GM12878 (cell line): Measurements from ENCODE around the gene MAGEB3. TPM values are rescaled to one million over a fixed set of nuclear protein-coding genes. Genes with fewer than 3 reads are reported as not detected.

ENCODE experiments used
- ATAC-seq: fragments of 200-7000 bp; cut with Tn5 transposase; 3 replicates; pipeline ENCODE4 v1.9.1; 2020; ENCODE audit warnings: mild to moderate bottlenecking, moderate library complexity
- BruUV-seq: library from RNA; stranded (reverse); fragments of 400-500 nt; replicated peaks from 2 replicates; lab custom pipeline; 2021; lab: Mats Ljungman, UMichigan
- CTCF ChIA-PET: fragments of 300-600 bp; sonication (Branson Sonifier 250); formaldehyde crosslinking; extraction: SDS; loops from one replicate; lab custom pipeline; 2021; ENCODE audit warnings: inconsistent platforms; lab: Yijun Ruan, JAX
- POLR2A ChIA-PET: fragments of 350-600 bp; formaldehyde crosslinking; extraction: SDS; loops from one replicate; lab custom pipeline; 2021; ENCODE audit warnings: inconsistent platforms; lab: Charles Lee
- RAD21 ChIA-PET: fragments of 300-600 bp; sonication (Branson Sonifier 250); formaldehyde crosslinking; loops from one replicate; lab custom pipeline; 2023; ENCODE audit warnings: antibody characterized with exemption; ENCODE audit not compliant: unreplicated experiment; lab: Charles Lee
- SMC1A ChIA-PET: fragments of 300-600 bp; sonication (Branson Sonifier 250); formaldehyde crosslinking; loops from one replicate; lab custom pipeline; 2023; ENCODE audit not compliant: unreplicated experiment, uncharacterized antibody; lab: Charles Lee
- DNase-seq: peaks from one replicate; pipeline ENCODE4 v3.0.0-alpha.2; 2011; ENCODE audit warnings: low read depth, low spot score
- FAIRE-seq: peaks from 3 replicates; lab custom pipeline; 2011; peaks lifted over from hg19 to GRCh38; lab: Jason Lieb, UNC
- H2AFZ ChIP-seq: 2 replicates; pipeline ENCODE4 v1.6.0; 2011; ENCODE audit warnings: low read depth, low read length, control low read depth; ENCODE audit not compliant: control insufficient read depth
- H3K27ac ChIP-seq: 2 replicates; pipeline ENCODE4 v1.5.1; 2011; ENCODE audit warnings: control low read depth; ENCODE audit not compliant: control insufficient read depth, insufficient read depth
- H3K27me3 ChIP-seq, 2 experiments: replicated peaks in 1 of 2; 2 replicates each; pipeline versions ENCODE4 v1.6.0 to v1.6.1; 2011; ENCODE audit warnings: low read length in 1 of 2; ENCODE audit not compliant: control insufficient read depth in 2 of 2, insufficient read depth in 2 of 2
- H3K36me3 ChIP-seq, 2 experiments: 2 replicates each; pipeline ENCODE4 v1.5.1; 2011; ENCODE audit warnings: low read length in 1 of 2; ENCODE audit not compliant: control insufficient read depth in 2 of 2, insufficient read depth in 2 of 2
- H3K4me1 ChIP-seq: 2 replicates; pipeline ENCODE4 v1.6.1; 2011; ENCODE audit warnings: mild to moderate bottlenecking, low read length, moderate library complexity, mixed read lengths; ENCODE audit not compliant: control insufficient read depth, insufficient read depth
- H3K4me2 ChIP-seq: 2 replicates; pipeline ENCODE4 v1.6.0; 2011; ENCODE audit warnings: control low read depth; ENCODE audit not compliant: control insufficient read depth, insufficient read depth
- H3K4me3 ChIP-seq: fragments of 200-600 bp; sonication (generic); 2 replicates; pipeline ENCODE4 v1.5.1; 2016
- H3K79me2 ChIP-seq: 2 replicates; pipeline ENCODE4 v1.6.0; 2011; ENCODE audit warnings: low read length; ENCODE audit not compliant: control insufficient read depth, insufficient read depth
- H3K9ac ChIP-seq: 2 replicates; pipeline ENCODE4 v1.8.0; 2011; ENCODE audit warnings: low read length, control low read depth, mixed read lengths; ENCODE audit not compliant: control insufficient read depth, insufficient read depth
- H3K9me3 ChIP-seq: replicated peaks from 3 replicates; pipeline ENCODE4 v1.5.1; 2011; ENCODE audit warnings: mild to moderate bottlenecking, low read length; ENCODE audit not compliant: control insufficient read depth, insufficient read depth
- H4K20me1 ChIP-seq: 2 replicates; pipeline ENCODE4 v1.6.0; 2011; ENCODE audit not compliant: control insufficient read depth, insufficient read depth
- BCL11A ChIP-seq: IDR thresholded peaks from 2 replicates; pipeline ENCODE4 v1.6.1; 2011; ENCODE audit warnings: low read depth, low read length
- BRCA1 ChIP-seq: IDR thresholded peaks from 2 replicates; pipeline ENCODE4 v1.6.1; 2011; ENCODE audit warnings: low read depth, low read length, improper control_type of control experiment
- EGR1 ChIP-seq, 2 experiments: IDR thresholded peaks; 1 replicate in 1 of 2; 2 replicates in 1 of 2; pipeline ENCODE4 v1.6.1; 2011 to 2012; ENCODE audit warnings: low read depth in 2 of 2, low read length in 2 of 2, borderline replicate concordance in 1 of 2, mild to moderate bottlenecking in 1 of 2, moderate library complexity in 1 of 2
- ESRRA ChIP-seq: IDR thresholded peaks from 2 replicates; pipeline ENCODE4 v1.6.1; 2012; ENCODE audit warnings: mild to moderate bottlenecking, low read length, improper control_type of control experiment
- KLF5 ChIP-seq: fragments of 450-650 bp; IDR thresholded peaks from 2 replicates; pipeline ENCODE4 v1.6.1; 2014; ENCODE audit warnings: mild to moderate bottlenecking; ENCODE audit not compliant: partially characterized antibody
- RFX5 ChIP-seq: IDR thresholded peaks from 2 replicates; pipeline ENCODE4 v1.6.1; 2011; ENCODE audit warnings: low read depth, low read length, improper control_type of control experiment
- SMAD1 ChIP-seq: fragments of 450-650 bp; IDR thresholded peaks from 2 replicates; pipeline ENCODE4 v1.6.1; 2018; ENCODE audit warnings: mild to moderate bottlenecking, low read depth; ENCODE audit not compliant: partially characterized antibody
- SUPT20H ChIP-seq: IDR thresholded peaks from 2 replicates; pipeline ENCODE4 v1.6.1; 2011; ENCODE audit warnings: low read depth, mild to moderate bottlenecking, low read length, moderate library complexity, borderline replicate concordance; ENCODE audit not compliant: control insufficient read depth
- ZNF274 ChIP-seq: IDR thresholded peaks from one replicate; pipeline ENCODE4 v1.8.0; 2011; ENCODE audit not compliant: insufficient read length, insufficient read depth
- WGBS: methylation state at CpG from one replicate; pipeline ENCODE4 v1.1.6; 2016; ENCODE audit warnings: low lambda C conversion rate; ENCODE audit not compliant: insufficient replicate concordance, insufficient coverage; ENCODE audit errors: missing lambda C conversion rate; 5-methylcytosine and 5-hydroxymethylcytosine counted together
- in situ Hi-C: fragments of 300-500 bp; cut with MboI; formaldehyde crosslinking; loops from 9 replicates; pipeline ENCODE4 v1.14.3; 2018; ENCODE audit warnings: mixed read lengths
- intact Hi-C: fragments of 100-400 bp; cut with micrococcal nuclease; formaldehyde crosslinking; loops from one replicate; pipeline ENCODE4 v1.14.2; 2022; ENCODE audit not compliant: unreplicated experiment
- polyA plus RNA-seq, 11 experiments: library from polyadenylated mRNA; depleted of rRNA in 4 of 11; unstranded in 6 of 11; stranded (reverse) in 5 of 11; fragments of >200 nt; fragmentation: Nextera tagmentation in 4 of 11; fragmentation: Illumina TruSeq in 1 of 11; extraction: Ambion mirVana in 4 of 11; extraction: Trizol in 1 of 11; gene quantifications; 1 replicate in 1 of 11; 2 replicates in 10 of 11; pipeline versions ENCODE4 v1.2.1 to v1.2.3, GENCODE V29; 2011 to 2016; ENCODE audit warnings: inconsistent platforms in 2 of 11, missing spikeins in 2 of 11, low read depth in 1 of 11
- total RNA-seq, 4 experiments: library from RNA; depleted of rRNA in 3 of 4; stranded (reverse); fragments of >200 nt in 3 of 4; fragmentation: Illumina TruSeq in 1 of 4; extraction: Trizol in 1 of 4; gene quantifications; 2 replicates each; pipeline versions ENCODE4 v1.2.1 to v1.2.3, GENCODE V29; 2013 to 2021
- TF ChIP-seq, protein P1 (sequence below), 3 experiments: IDR thresholded peaks in 2 of 3; conservative IDR thresholded peaks in 1 of 3; 2 replicates each; pipeline ENCODE4 v1.5.1; 2011; ENCODE audit warnings: low read depth in 3 of 3, low read length in 3 of 3, mild to moderate bottlenecking in 3 of 3, control low read depth in 2 of 3, moderate library complexity in 2 of 3, inconsistent platforms in 1 of 3, mixed read lengths in 1 of 3; ENCODE audit not compliant: control insufficient read depth in 2 of 3, insufficient read depth in 1 of 3; ENCODE audit errors: extremely low read depth in 1 of 3
- TF ChIP-seq, protein P2 (sequence below): fragments of 450-650 bp; IDR thresholded peaks from 2 replicates; pipeline ENCODE4 v1.6.1; 2018; ENCODE audit warnings: mild to moderate bottlenecking, low read depth, moderate library complexity; ENCODE audit not compliant: partially characterized antibody
- TF ChIP-seq, protein P3 (sequence below): fragments of 450-650 bp; IDR thresholded peaks from 2 replicates; pipeline ENCODE4 v1.6.1; 2017; ENCODE audit warnings: mild to moderate bottlenecking, low read depth, inconsistent platforms; ENCODE audit not compliant: poor library complexity, severe bottlenecking
- TF ChIP-seq, protein P4 (sequence below): fragments of 450-650 bp; IDR thresholded peaks from 2 replicates; pipeline ENCODE4 v1.6.1; 2016; ENCODE audit warnings: mild to moderate bottlenecking

The MAGEB3 gene
- total and polyA plus RNA-seq, 10 of the 15 experiments (the other 5 are each of a cell fraction or from before 2014, with no cell fraction given), result not detected

DNA sequence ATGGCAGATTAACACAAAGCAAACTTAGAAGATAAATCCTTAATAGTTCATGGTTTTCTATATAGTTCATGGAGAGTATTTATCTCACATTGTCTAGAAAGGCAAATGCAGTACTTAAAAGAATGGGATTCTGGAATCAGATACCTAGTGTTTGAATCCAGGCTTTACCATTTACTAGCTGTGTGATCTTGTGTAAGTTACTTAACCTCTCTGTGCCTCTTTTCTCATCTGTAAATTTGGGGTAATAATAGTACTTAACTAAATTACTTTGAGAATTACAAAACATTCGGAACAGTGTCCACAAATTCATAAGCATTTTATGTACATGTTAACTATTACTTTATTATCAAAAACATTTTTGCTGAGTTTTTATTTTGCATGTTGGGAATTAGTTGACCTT, 32.3 kb downstream of the MAGEB3 start:
- FAIRE-seq (no peak), DNase-seq (no peak), ATAC-seq (no peak)
- BruUV-seq, result no TSS peak
- ChIA-PET SMC1A (no interaction called here), CTCF (interaction anchor here (1.6 kb wide), 1 partner anchor 11 kb away, joined by 8 read pairs; no protein-coding TSS in a partner anchor), POLR2A (no interaction called here), RAD21 (no interaction called here)
- Histone ChIP-seq H3K79me2 (no peaks in the 10 kb centered on the region), H3K9ac (no peak overlapping the region), H3K9me3 (no peaks in the 10 kb centered on the region), H3K36me3 (no peaks in the 10 kb centered on the region), H3K27ac (no peak overlapping the region), H3K4me2 (no peak overlapping the region), H3K4me1 (no peaks in the 10 kb centered on the region), H3K4me3 (no peak overlapping the region), H3K27me3 (no peaks in the 10 kb centered on the region), H2AFZ (no peak overlapping the region), H4K20me1 (no peaks in the 10 kb centered on the region)
- TF ChIP-seq ESRRA (no peak), BRCA1 (no peak), KLF5 (no peak), RFX5 (no peak), SMAD1 (no peak), ZNF274 (no peak), BCL11A (no peak), SUPT20H (no peak), EGR1 (IDR thresholded peaks at IDR 0.05; ENCODE audit: borderline replicate concordance in 1 of 2, low read depth in 2 of 2, low read length in 2 of 2) (no peak)
- TF ChIP-seq, protein P1, sequence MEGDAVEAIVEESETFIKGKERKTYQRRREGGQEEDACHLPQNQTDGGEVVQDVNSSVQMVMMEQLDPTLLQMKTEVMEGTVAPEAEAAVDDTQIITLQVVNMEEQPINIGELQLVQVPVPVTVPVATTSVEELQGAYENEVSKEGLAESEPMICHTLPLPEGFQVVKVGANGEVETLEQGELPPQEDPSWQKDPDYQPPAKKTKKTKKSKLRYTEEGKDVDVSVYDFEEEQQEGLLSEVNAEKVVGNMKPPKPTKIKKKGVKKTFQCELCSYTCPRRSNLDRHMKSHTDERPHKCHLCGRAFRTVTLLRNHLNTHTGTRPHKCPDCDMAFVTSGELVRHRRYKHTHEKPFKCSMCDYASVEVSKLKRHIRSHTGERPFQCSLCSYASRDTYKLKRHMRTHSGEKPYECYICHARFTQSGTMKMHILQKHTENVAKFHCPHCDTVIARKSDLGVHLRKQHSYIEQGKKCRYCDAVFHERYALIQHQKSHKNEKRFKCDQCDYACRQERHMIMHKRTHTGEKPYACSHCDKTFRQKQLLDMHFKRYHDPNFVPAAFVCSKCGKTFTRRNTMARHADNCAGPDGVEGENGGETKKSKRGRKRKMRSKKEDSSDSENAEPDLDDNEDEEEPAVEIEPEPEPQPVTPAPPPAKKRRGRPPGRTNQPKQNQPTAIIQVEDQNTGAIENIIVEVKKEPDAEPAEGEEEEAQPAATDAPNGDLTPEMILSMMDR (IDR thresholded peaks at IDR 0.05 in 2 of 3, conservative IDR thresholded peaks at IDR 0.05 in 1 of 3; ENCODE audit: control insufficient read depth in 2 of 3, extremely low read depth in 1 of 3, insufficient read depth in 1 of 3, low read depth in 3 of 3, low read length in 3 of 3), result no peak
- TF ChIP-seq, protein P2, sequence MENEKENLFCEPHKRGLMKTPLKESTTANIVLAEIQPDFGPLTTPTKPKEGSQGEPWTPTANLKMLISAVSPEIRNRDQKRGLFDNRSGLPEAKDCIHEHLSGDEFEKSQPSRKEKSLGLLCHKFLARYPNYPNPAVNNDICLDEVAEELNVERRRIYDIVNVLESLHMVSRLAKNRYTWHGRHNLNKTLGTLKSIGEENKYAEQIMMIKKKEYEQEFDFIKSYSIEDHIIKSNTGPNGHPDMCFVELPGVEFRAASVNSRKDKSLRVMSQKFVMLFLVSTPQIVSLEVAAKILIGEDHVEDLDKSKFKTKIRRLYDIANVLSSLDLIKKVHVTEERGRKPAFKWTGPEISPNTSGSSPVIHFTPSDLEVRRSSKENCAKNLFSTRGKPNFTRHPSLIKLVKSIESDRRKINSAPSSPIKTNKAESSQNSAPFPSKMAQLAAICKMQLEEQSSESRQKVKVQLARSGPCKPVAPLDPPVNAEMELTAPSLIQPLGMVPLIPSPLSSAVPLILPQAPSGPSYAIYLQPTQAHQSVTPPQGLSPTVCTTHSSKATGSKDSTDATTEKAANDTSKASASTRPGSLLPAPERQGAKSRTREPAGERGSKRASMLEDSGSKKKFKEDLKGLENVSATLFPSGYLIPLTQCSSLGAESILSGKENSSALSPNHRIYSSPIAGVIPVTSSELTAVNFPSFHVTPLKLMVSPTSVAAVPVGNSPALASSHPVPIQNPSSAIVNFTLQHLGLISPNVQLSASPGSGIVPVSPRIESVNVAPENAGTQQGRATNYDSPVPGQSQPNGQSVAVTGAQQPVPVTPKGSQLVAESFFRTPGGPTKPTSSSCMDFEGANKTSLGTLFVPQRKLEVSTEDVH, result no peak
- TF ChIP-seq, protein P3, sequence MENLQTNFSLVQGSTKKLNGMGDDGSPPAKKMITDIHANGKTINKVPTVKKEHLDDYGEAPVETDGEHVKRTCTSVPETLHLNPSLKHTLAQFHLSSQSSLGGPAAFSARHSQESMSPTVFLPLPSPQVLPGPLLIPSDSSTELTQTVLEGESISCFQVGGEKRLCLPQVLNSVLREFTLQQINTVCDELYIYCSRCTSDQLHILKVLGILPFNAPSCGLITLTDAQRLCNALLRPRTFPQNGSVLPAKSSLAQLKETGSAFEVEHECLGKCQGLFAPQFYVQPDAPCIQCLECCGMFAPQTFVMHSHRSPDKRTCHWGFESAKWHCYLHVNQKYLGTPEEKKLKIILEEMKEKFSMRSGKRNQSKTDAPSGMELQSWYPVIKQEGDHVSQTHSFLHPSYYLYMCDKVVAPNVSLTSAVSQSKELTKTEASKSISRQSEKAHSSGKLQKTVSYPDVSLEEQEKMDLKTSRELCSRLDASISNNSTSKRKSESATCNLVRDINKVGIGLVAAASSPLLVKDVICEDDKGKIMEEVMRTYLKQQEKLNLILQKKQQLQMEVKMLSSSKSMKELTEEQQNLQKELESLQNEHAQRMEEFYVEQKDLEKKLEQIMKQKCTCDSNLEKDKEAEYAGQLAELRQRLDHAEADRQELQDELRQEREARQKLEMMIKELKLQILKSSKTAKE, result no peak
- TF ChIP-seq, protein P4, sequence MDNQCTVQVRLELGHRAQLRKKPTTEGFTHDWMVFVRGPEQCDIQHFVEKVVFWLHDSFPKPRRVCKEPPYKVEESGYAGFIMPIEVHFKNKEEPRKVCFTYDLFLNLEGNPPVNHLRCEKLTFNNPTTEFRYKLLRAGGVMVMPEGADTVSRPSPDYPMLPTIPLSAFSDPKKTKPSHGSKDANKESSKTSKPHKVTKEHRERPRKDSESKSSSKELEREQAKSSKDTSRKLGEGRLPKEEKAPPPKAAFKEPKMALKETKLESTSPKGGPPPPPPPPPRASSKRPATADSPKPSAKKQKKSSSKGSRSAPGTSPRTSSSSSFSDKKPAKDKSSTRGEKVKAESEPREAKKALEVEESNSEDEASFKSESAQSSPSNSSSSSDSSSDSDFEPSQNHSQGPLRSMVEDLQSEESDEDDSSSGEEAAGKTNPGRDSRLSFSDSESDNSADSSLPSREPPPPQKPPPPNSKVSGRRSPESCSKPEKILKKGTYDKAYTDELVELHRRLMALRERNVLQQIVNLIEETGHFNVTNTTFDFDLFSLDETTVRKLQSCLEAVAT, result no peak
- in situ Hi-C loops, result no loop called here
- intact Hi-C loops, result no loop called here
- 41% methylated on average over 1 of the region's 1 CpG for WGBS
